Stomach smooth muscle (tissue), 2 donors: Measurements from ENCODE around the gene OBSCN.

Experiments used
- H3K27ac ChIP-seq: one replicate; pipeline ENCODE4 v1.7.0; 2013; ENCODE audit warnings: mild to moderate bottlenecking, low read length, inconsistent platforms
- H3K27me3 ChIP-seq, 2 donors: one replicate each; pipeline ENCODE4 v1.7.0; 2013; ENCODE audit warnings: low read length in 2 of 2; ENCODE audit not compliant: insufficient read depth in 2 of 2, control insufficient read depth in 1 of 2
- H3K36me3 ChIP-seq, 2 donors: one replicate each; pipeline ENCODE4 v1.7.0; 2013; ENCODE audit warnings: low read length in 2 of 2; ENCODE audit not compliant: control insufficient read depth in 2 of 2, insufficient read depth in 2 of 2
- H3K4me1 ChIP-seq: one replicate; pipeline ENCODE4 v1.7.0; 2013; ENCODE audit warnings: low read length; ENCODE audit not compliant: control insufficient read depth, insufficient read depth
- H3K4me3 ChIP-seq, 2 donors: one replicate each; pipeline ENCODE4 v1.7.0; 2013; ENCODE audit warnings: low read length in 2 of 2
- H3K9ac ChIP-seq, 2 donors: one replicate each; pipeline ENCODE4 v1.7.0; 2013; ENCODE audit warnings: low read length in 2 of 2, mild to moderate bottlenecking in 1 of 2
- H3K9me3 ChIP-seq, 2 donors: one replicate each; pipeline ENCODE4 v1.7.0; 2013; ENCODE audit warnings: low read length in 2 of 2; ENCODE audit not compliant: control insufficient read depth in 2 of 2
- donor health status: healthy.
- donor health status: Pancreatic carcinoma.

The OBSCN gene

GRCh38 chr1:228417483-228418203, 209.8 kb downstream of the OBSCN start:
- H3K4me1 ChIP-seq: peaks cover 10% of the 10 kb centered on the region
- no peak overlapping the region for H3K9ac ChIP-seq
- no peak overlapping the region for H3K27ac ChIP-seq
- H3K27me3 ChIP-seq: peaks cover 39 to 40% of the 10 kb centered on the region in 2 donors
- H3K9me3 ChIP-seq: no peaks in the 10 kb centered on the region
- H3K4me3 ChIP-seq: no peak overlapping the region
- no peaks in the 10 kb centered on the region for H3K36me3 ChIP-seq

- Histone ChIP-seq H3K36me3 (no peaks in the 10 kb centered on the region), H3K4me1 (peaks cover 5% of the 10 kb centered on the region), H3K27me3 (peaks cover 23 to 25% of the 10 kb centered on the region in 2 donors), H3K9ac (no peak overlapping the region), H3K27ac (no peak overlapping the region), H3K9me3 (no peaks in the 10 kb centered on the region), H3K4me3 (no peak overlapping the region)
These were observed 213.4 kb downstream of the OBSCN start for GRCh38 chr1:228420968-228421826.

GRCh38 chr1:228423404-228424053, 215.7 kb downstream of the OBSCN start:
- H3K27me3 ChIP-seq: peaks cover 8 to 13% of the 10 kb centered on the region in 2 donors
- no peaks in the 10 kb centered on the region for H3K9me3 ChIP-seq
- no peak overlapping the region for H3K4me3 ChIP-seq
- H3K4me1 ChIP-seq: no peaks in the 10 kb centered on the region
- no peaks in the 10 kb centered on the region for H3K36me3 ChIP-seq
- no peak overlapping the region for H3K9ac ChIP-seq
- no peak overlapping the region for H3K27ac ChIP-seq

DNA sequence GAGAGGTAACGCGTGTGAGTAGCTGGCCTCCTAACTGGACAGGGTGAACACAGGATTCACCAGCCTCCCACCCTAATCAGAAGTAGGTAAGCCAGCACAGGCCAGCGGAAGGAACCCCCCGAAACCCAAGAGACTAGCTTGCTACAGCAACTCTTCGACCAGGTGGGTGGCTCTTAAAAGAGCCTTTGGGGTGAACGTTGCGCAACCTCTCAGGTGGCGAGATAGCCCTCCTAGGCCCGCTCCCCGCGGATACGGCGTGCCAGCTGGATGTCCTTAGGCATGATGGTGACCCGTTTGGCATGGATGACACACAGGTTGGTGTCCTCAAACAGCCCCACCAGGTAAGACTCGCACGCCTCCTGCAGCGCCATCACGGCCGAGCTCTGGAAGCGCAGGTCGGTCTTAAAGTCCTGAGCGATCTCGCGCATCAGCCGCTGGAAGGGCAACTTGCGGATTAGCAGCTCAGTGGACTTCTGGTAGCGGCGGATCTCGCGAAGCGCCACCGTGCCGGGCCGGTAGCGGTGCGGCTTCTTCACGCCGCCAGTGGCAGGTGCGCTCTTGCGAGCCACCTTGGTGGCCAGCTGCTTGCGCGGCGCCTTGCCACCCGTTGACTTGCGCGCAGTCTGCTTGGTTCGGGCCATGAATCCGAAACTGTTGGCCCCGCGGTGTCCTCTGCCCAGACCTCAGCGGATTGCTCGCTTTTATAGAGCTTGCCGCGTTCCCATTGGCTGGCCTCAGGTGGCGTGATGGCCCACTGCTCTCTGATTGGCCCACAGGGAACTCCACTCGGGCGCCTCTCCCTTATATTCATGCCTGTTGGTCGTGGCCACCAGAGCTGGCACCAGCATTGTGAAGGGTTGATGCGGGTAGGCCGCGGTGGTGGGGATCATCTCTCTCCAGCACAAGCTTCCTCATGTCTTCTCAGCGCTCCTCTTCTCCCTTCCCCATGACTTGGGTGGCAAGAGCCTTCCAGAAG, 217.1 kb downstream of the OBSCN start:
- Histone ChIP-seq H3K9me3 (no peaks in the 10 kb centered on the region), H3K27ac (no peak overlapping the region), H3K9ac (no peak overlapping the region), H3K36me3 (no peaks in the 10 kb centered on the region), H3K4me1 (no peaks in the 10 kb centered on the region), H3K27me3 (peaks cover 16 to 20% of the 10 kb centered on the region in 2 donors), H3K4me3 (no peak overlapping the region)

GRCh38 chr1:228426518-228427175, 218.8 kb downstream of the OBSCN start:
- Histone ChIP-seq H3K9ac (no peak overlapping the region), H3K4me3 (no peak overlapping the region), H3K36me3 (no peaks in the 10 kb centered on the region), H3K9me3 (no peaks in the 10 kb centered on the region), H3K4me1 (no peaks in the 10 kb centered on the region), H3K27me3 (peaks cover 17 to 20% of the 10 kb centered on the region in 2 donors), H3K27ac (no peak overlapping the region)

DNA sequence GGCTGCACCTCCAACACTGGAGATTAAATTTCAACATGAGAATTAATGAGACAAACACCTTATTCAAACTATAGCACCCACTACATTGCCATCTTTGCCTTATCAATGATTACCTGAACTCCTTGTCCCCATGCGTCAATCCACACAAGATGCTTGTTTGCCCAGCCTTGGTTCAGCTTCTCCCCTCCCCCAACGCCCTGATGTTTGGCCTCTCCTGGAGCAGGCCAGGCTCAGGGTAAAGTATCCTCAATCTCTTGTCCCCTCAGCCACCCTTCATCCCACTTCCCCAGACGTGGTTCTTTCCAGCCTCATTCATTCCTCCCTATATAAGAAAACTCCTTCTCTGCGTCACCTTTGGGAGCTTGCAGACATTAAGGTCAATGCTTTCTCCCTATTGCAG, 220.6 kb downstream of the OBSCN start:
- Histone ChIP-seq H3K4me1 (no peaks in the 10 kb centered on the region), H3K9me3 (no peaks in the 10 kb centered on the region), H3K4me3 (no peak overlapping the region), H3K9ac (no peak overlapping the region), H3K27me3 (peaks cover 15 to 16% of the 10 kb centered on the region in 2 donors), H3K36me3 (no peaks in the 10 kb centered on the region), H3K27ac (no peak overlapping the region)
